OCI-LY3 (cell line): ENCODE data around the gene SVBP.

ENCODE experiments used
- EZH2phosphoT487 ChIP-seq: fragments of 200-600 bp; shearing (Covaris generic); IDR thresholded peaks from 2 replicates; pipeline ENCODE4 v1.6.1; 2018; ENCODE audit warnings: antibody characterized with exemption, mixed run types, low read depth
- TF ChIP-seq, protein P1 (sequence below): fragments of 200-600, 300-600 bp; sonication (generic); IDR thresholded peaks from 2 replicates; pipeline ENCODE4 v1.5.1; 2014; ENCODE audit warnings: antibody characterized with exemption, low read length, low read depth

DNA sequence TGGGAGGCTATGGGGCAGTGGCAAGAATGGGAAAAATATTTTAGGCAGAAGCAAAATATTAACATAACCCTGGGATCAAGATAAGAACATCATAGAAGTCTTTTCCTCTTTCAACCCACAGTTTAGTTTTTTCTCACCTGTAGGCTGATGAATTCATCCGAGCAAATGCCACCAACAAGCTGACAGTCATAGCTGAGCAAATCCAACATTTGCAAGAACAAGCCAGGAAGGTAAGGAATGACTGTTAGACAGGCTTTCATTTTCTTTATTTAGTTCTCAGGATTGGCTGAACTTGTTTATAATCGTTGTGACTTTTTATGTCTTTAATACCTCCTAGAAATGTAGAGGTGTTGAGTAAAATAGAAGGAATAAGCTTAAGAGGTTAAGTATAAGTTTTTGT, 43.8 kb downstream of the SVBP start:
- TF ChIP-seq, protein P1, sequence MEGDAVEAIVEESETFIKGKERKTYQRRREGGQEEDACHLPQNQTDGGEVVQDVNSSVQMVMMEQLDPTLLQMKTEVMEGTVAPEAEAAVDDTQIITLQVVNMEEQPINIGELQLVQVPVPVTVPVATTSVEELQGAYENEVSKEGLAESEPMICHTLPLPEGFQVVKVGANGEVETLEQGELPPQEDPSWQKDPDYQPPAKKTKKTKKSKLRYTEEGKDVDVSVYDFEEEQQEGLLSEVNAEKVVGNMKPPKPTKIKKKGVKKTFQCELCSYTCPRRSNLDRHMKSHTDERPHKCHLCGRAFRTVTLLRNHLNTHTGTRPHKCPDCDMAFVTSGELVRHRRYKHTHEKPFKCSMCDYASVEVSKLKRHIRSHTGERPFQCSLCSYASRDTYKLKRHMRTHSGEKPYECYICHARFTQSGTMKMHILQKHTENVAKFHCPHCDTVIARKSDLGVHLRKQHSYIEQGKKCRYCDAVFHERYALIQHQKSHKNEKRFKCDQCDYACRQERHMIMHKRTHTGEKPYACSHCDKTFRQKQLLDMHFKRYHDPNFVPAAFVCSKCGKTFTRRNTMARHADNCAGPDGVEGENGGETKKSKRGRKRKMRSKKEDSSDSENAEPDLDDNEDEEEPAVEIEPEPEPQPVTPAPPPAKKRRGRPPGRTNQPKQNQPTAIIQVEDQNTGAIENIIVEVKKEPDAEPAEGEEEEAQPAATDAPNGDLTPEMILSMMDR = no peak
- TF ChIP-seq EZH2phosphoT487 = no peak
